H1 (cell line): ENCODE data around the gene RGL2. TPM values are rescaled to one million over a fixed set of nuclear protein-coding genes. Genes with fewer than 3 reads are reported as not detected.

Experiments used
- SUZ12 ChIP-seq: fragments of 200-600 bp; sonication (generic); IDR thresholded peaks from 2 replicates; pipeline ENCODE4 v1.6.1; 2012; ENCODE audit warnings: mild to moderate bottlenecking, inconsistent platforms, low read length, moderate library complexity, mixed read lengths
- polyA plus RNA-seq, 7 experiments: library from polyadenylated mRNA; depleted of rRNA in 3 of 7; stranded (reverse) in 5 of 7; unstranded in 2 of 7; fragments of >200 nt in 5 of 7; fragments of 200-250 nt in 2 of 7; gene quantifications; 1 replicate in 5 of 7; 2 replicates in 1 of 7; 4 replicates in 1 of 7; pipeline versions ENCODE4 v1.2.1 to v1.2.3, GENCODE V29; 2011 to 2013; ENCODE audit warnings: missing spikeins in 2 of 7, mixed read lengths in 2 of 7
- total RNA-seq: library from RNA; stranded (reverse); fragmentation: NEBNext Ultra II Directional; extraction: Animal tissue kit (Norgen Biotek cat#: 25700); gene quantifications from 2 replicates; pipeline ENCODE4 v1.2.1, GENCODE V29; 2021

RGL2 gene
- total and polyA plus RNA-seq, 2 of the 8 experiments (the other 6 are each of a cell fraction or from before 2014, with no cell fraction given), result 58.1 to 80.3 TPM

DNA sequence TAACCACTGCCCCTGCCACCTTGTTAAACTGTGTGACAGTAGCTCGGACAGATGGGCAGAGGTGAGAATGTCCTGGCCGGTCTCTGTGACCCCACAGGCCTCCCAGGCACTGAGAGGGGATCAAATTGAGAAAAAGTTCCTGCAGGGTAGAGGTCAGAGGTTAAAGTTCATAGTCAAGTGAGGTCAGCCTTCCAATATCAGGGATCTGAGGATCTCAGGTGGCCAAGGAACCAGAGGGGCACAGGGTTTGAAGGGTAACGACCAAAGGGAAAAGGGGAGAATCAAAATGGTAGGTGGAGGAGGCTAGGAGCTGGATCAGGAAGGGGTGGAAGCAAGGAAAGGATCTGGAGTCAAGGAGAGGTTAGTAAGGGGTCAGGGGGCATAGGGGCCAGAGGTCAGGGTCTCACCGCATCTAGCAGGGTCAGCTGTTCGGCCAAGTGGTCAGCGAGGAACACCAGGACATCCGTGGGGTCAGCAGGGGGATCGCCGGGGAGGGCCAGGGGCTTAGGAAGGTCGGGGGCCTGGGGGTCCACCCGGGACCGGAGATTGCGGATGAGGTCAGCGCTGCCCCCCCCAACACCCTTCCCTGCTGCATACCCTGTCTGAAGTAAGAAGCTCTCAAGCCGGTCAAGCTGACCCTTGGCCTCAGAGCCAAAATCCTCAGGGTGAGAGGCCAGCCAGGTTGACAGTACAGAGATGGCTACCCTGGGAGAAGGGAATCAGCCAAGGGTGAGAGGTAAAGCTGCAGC, 2.9 kb downstream of the RGL2 start (continued):
- TF ChIP-seq SUZ12, result no peak
